ENCODE results near the gene RPS29.
A peak's percentile ranks its signal among the peaks of the same experiment; 100 is the strongest.
"Not testable (repeated sequence)": the region's sequence is repeated elsewhere in the genome, so short reads cannot be mapped to it uniquely, and the experiment has no call there.

The RPS29 gene
- total RNA-seq = 290 to 588 (median 318) reads per million in 3 experiments

DNA sequence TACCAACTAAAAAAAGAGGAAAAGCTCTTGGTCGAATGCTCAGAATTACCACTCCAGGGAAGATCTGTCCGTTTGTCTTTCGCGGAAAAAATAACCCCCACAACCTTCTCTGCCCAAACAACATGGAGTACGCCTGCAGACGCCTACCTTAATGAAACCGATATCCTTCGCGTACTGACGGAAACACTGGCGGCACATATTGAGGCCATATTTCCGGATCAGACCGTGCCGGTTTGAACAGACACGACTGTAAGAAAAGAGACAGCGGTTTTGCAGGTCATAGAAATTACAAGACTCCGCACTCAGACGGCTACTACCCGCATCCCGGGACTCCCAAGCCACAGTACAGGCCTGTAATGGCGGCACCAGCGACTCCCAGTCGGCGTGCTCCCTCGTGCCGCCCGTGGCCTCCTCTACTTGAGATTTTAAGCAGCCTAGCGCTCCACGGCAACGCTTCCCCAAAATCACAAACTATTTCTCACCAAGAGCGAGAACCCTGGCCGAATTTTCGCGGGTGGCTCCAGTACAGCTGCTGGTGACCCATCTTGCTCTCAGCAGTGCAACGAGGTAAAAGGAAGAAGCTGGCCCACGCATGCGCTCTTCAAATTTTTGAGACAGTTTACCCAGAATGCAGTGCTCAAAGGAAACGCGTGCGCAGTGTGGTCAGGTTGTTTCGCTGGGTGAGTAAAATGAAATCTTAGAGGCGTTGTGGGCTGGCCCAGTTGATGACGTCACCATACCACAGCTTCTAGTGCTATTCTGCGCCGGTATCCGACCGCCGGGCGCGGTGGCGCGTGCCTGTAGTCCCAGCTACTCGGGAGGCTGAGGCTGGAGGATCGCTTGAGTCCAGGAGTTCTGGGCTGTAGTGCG is at the start of gene RPS29:
Gene RPS29, minus strand, starts transcription at position 578 of the 870 bp plus-strand sequence. Its CDS starts 34 bp downstream, at position 544.
- peak; percentile 99 for DNase-seq

DNA sequence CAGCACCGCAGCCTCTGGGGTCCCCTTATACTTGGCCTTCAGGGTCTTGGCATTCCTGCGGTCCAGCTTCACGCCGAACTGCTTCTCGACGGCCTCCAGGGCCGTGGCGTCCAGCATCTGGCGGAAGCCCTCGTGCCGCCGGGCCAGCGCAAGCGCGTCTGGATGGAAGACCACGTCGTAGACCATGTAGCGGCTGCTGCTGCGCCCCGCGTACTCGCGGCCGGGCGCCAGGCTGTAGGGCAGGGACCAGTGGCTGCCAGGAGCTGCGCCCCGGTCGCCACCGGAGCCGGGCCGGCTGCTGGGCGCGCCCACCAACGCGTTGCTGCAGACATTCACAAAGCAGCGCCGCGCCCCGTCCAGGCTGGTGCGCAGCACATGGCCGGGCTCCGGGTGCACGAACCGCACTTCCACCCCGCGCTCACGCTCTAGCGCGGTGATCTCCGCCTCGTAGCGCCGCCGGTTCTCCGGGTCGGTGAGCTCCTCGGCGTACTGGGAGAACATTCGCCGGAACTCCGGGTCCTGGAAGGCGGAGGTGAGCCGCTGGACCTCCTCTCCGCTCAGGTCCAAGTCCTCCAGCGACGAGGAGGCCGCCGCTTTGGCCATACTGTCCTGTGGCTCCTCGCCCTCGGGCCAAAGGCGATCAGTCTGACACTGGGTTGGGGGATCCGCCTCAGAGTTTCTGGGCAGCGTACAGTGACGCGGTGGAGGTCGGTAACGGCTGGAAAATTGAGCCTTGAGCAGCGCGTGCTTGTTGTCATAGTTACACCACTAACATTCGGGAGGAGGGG is 48.6 kb upstream of the RPS29 start, which contains the start of gene DNAAF2:
Gene DNAAF2, minus strand, starts transcription at position 698 of the 788 bp plus-strand sequence. Its CDS starts 95 bp downstream, at position 603.
- DNase-seq = peak; percentile 81

DNA sequence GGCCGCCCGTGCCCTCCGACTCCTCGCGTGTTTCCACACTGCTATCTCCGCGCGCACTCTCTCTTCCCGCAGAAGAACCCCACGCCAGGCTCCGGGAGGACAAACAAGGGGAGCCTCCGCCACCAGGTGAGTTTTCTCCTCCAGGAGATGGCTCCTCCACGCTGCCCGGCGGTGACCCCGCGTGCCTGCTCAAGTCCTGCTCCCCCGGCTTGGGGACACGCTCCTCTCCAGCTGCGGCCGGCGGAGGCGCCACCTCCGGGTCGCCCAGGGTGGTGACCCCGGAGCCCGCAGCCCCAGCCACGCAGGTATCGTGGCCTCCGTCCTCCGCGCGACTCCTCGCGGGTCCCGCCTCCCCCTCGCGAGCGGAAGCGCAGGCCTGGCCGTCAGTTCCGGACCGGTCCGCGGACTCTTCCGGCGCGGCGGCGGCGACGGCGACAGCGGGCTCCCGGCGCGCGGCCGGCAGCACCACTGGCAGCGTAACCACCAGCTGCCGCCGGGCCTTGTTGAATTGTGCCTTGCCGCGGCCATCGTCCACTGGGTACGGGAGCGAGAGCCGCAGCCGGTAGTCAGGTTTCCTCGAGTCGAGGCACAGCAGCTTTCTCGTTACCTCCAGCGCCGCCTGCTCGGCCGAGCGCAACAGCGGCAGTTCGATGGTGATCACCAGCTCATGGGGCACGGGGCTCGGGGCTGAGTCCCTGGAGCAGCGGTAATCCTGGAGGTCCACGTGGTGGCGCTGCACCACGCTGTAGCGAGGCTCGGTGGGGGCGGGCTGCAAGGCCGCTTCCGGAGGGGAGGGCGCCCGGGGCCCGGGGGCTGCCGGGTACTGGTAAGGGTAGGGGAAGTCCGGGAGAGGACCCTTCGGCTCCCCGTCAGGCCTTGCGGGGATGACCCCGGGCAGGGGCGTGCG is 47.7 kb upstream of the RPS29 start:
- DNase-seq = peak; percentile 94

DNA sequence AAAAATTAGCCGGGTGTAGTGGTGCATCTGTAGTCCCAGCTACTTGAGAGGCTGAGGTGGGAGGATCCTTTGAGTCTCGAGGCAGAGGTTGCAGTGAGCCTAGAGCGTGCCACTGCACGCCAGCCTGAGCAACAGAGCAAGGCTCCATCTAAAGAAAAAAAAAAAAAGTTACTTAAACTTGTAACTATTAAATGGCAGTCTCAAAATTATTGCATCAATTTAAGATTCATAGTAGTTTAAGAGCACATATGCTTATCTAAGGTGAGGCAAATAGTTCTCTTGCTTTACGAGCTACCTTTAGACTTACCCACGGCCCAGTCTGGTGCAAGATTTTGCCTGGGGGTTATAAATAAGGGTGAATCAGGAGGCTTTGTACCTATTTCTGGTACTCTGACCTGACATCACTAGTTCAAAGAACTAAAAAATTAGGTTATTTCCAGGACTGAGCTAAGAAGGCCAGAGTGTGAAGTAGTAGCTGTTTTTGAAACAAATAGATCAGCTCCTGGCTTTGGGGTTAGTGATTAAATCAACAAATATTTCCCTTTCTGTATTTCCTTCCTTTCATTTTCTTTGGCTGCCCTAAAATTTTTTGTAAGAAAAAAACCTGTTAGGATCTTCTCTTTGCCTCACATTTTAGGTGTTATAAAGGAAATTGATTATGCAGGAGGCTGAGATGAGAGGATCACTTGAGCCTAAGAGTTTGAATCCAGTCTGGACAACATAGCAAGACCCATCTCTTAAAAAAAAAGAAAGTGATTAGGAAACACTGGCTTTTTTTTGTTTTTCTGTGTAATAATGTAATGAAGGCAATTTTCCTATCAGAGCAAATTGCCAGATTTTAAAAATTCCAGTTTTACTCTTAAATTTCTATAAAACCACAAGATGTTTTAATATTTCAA is 38.0 kb upstream of the RPS29 start:
- DNase-seq = peak; percentile 37

DNA sequence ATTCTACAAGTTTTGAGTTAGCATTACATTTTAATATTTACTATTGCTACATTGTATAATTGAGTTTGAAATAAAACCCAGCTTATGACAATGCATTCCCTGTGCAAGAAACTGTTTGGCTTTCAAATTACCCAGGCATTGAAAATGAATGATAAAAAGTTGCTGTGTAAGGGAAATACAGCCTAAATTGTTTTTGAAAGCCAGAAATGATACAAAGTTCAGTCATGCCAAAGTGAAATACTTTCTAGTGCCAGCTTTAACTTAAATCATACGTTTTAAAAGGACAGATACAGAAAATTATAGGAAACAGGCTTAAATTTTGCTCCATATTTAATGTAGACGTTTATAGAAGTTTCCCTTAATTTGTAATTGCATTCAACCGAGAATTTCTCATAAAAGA is 37.2 kb upstream of the RPS29 start:
- no peak for DNase-seq

DNA sequence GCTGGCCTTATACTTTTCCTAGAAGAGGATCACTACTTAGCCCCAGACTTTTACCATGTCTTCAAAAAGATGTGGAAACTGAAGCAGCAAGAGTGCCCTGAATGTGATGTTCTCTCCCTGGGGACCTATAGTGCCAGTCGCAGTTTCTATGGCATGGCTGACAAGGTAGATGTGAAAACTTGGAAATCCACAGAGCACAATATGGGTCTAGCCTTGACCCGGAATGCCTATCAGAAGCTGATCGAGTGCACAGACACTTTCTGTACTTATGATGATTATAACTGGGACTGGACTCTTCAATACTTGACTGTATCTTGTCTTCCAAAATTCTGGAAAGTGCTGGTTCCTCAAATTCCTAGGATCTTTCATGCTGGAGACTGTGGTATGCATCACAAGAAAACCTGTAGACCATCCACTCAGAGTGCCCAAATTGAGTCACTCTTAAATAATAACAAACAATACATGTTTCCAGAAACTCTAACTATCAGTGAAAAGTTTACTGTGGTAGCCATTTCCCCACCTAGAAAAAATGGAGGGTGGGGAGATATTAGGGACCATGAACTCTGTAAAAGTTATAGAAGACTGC is 35.9 kb upstream of the RPS29 start:
- no peak for DNase-seq

DNA sequence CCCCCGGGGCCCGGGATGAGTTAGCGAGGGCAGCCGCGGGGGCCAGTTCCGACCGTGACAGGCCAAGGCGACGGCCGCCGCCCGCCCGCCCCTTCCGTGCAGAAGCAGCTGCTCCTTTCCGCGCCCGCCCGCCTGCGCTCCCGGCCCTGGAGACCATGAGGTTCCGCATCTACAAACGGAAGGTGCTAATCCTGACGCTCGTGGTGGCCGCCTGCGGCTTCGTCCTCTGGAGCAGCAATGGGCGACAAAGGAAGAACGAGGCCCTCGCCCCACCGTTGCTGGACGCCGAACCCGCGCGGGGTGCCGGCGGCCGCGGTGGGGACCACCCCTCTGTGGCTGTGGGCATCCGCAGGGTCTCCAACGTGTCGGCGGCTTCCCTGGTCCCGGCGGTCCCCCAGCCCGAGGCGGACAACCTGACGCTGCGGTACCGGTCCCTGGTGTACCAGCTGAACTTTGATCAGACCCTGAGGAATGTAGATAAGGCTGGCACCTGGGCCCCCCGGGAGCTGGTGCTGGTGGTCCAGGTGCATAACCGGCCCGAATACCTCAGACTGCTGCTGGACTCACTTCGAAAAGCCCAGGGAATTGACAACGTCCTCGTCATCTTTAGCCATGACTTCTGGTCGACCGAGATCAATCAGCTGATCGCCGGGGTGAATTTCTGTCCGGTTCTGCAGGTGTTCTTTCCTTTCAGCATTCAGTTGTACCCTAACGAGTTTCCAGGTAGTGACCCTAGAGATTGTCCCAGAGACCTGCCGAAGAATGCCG is 35.1 kb upstream of the RPS29 start:
- no peak for DNase-seq

DNA sequence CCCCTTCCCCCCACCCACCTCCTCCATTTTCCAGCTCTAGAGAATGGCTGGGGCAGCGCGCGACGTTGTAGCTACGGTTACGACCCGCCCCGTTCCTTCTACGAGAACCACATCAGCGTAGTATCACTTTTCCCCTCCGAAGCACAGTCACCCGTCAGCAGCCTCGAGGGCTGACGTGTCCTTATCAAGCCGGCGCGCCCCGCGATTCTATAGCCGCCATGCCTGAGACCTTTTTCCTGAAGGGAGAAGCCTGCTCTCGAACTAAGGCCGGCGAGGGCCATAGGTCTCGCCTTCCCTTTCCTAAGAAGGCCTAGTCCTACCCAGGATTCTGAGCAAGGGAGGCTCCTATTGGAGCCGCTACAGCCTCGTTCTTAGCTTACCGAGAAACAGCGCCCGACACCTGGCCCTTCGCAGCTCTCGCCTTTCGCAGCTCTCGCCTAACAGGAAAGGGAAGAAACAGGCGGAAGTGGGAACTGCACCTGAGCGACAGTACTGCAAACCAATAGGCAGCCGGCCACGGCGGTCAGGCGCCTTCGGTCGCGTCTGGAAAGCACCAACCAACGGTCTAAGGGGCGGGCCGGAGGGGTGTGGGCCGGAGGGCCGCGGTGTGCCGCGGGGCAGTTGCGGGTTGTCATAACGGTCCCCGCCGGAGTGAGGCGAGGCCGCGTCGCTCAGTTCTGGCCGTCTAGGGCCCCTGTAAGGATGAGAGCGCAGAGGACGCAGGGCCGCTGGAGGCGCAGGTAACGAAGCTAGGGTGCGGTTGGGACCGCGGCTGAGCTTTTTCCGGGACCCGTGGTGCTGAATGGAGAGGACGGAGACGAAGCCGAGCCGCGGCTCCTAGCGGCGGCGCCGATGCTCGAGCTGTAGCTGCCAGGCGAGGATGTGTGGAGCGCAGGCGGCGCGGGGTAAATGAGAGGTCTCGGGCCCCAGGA is 34.3 kb upstream of the RPS29 start, which contains the start of the genes MGAT2 and RPL36AL:
Gene MGAT2, plus strand, starts transcription at position 618 of the 932 bp plus-strand sequence. CDS start 470 bp downstream, outside the sequence.
Gene RPL36AL, minus strand, starts transcription at position 445 of the 932 bp plus-strand sequence. CDS start 1,522 bp downstream, outside the sequence.
- DNase-seq = peak; percentile 96

DNA sequence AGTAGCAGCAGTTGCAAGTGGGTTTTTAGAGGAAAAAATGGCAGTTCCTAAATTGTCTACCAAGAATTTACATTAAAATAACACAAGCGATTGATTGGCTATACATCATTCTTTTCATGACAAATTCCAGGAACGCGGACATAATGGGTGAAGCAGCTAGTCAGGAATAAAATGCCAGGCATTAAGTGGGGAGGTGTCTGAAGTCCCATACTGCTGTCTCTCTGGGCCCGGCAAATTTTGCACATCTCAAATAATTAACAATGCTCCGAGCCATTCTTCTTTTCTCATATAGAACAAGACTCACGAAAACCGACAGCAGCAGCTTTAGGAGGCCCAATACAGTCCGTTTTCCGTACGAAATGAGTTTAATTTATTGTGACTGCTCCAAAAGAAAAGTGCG is 33.5 kb upstream of the RPS29 start:
- no peak for DNase-seq

DNA sequence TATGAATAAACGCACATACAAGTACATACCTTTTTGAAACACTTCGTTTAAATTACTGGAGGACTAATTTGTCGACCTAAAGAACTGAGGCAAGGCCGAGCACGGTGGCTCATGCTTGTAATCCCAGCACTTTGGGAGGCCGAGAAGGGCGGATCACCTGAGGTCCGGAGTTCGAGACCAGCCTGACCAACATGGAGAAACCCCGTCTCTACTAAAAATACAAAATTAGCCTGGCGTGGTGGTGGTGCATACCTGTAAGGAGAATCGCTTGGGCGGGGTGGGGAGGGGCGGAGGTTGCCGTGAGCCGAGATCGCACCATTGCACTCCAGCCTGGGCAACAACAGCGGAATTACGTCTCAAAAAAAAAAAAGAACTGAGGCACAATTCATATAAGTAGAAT is 33.1 kb upstream of the RPS29 start:
- not testable (repeated sequence) for DNase-seq

DNA sequence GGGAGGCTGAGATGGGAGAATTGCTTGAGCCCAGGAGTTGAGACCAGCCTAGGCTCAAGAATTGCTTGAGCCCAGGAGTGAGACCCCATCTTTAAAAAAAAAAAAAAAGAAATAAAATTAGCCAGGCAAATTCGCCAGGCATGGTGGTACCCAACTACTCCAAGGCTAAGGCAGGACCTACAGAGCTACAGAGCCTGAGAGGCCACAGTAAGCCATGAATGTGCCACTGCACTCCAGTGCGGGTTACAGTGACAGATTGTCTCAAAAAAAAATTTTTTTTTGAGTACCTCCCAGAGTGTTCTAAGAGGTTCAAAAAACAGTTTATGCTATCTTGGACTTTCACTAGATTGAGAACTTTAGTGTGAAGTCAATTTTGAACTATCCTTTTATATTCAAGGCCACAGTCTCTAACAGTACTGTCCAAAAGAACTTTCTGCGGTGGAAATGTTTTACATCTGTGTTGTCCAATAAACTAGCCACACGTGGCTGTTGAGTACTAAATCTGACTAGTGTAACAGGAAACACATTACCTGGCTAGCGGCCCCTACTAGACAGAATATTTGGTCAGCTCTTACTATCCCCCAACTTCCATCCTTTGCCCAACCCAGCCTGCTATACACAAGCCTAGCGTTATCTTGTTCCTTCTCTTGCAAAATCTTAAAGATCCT is 31.8 kb upstream of the RPS29 start:
- no peak for DNase-seq

DNA sequence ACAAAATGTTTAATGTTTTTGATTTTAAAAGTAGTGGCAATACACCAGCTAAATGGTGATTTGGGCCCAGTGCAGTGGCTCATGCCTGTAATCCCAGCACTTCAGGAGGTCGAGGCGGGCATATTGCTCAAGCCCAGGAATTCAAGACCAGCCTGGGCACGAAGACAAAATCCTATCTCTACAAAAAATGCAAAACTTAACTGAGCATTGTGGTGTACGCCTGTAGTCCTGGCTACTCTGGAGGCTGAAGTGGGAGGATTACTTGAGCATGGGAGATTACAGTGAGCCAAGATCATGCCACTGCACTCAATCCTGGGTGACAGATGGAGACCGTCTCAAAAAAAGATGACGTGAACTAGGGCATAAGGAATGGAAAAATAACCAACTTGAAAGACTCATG is 29.6 kb upstream of the RPS29 start:
- no peak for DNase-seq

DNA sequence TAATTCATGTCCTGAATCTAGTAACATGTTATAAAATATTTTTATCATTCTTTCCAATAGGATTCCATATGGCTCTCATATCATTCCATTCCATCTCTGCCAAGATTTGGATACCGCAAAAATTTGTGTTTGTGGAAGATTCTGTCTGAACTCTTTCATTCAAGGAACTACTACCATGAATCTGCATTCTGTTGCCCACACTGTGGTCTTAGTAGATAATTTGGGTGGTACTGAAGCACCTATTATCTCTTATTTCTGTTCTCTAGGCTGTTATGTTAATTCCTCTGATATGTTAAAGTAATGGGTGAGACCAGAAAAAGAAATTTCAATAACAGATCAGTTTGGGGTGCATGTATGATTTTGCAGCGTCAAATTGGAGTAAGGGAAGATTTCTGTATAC is 28.0 kb upstream of the RPS29 start:
- DNase-seq = no peak

DNA sequence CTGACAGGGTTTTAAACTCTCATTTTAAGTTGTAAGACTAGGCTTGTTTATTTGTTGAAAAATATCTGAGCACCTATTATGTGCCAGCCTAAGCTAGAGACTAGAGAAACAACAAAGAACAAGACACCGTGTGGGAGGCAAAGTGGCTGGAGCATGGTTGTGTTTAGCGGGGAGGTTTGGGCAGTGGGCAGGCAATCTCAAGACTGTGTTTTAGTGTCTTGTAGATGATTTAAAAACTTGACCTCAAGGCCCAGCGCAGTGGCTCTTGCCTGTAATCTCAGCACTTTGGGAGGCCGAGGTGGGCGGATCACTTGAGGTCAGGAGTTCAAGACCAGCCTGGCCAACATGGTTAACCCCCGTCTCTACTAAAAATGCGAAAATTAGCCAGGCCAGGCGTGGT is 26.5 kb upstream of the RPS29 start:
- DNase-seq = no peak

DNA sequence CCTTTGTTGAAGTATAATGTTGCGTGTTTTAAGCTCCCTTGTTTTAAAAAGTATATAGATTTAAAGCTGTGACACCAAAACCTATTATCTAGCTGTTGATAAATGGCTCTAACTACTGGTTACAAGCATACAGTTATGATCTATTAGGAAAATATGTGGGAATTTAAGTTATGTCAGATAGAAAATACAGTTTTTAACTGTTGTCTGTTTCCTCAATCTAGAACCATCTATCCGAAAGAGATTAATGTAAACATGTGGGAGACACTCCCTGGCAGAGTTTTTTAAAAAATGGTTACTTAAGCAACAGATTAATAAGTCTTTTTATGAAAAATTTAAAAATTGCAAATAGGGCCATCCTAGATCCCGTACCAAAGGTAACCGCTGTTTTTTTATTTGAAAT is 26.1 kb upstream of the RPS29 start:
- DNase-seq = no peak

DNA sequence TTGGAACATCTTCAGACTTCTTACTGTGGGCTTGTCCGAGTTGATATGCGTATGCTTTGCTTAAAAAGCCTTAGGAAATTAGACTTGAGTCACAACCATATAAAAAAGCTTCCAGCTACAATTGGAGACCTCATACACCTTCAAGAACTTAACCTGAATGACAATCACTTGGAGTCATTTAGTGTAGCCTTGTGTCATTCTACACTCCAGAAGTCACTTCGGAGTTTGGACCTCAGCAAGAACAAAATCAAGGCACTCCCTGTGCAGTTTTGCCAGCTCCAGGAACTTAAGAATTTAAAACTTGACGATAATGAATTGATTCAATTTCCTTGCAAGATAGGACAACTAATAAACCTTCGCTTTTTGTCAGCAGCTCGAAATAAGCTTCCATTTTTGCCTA is 21.4 kb upstream of the RPS29 start:
- no peak for DNase-seq

DNA sequence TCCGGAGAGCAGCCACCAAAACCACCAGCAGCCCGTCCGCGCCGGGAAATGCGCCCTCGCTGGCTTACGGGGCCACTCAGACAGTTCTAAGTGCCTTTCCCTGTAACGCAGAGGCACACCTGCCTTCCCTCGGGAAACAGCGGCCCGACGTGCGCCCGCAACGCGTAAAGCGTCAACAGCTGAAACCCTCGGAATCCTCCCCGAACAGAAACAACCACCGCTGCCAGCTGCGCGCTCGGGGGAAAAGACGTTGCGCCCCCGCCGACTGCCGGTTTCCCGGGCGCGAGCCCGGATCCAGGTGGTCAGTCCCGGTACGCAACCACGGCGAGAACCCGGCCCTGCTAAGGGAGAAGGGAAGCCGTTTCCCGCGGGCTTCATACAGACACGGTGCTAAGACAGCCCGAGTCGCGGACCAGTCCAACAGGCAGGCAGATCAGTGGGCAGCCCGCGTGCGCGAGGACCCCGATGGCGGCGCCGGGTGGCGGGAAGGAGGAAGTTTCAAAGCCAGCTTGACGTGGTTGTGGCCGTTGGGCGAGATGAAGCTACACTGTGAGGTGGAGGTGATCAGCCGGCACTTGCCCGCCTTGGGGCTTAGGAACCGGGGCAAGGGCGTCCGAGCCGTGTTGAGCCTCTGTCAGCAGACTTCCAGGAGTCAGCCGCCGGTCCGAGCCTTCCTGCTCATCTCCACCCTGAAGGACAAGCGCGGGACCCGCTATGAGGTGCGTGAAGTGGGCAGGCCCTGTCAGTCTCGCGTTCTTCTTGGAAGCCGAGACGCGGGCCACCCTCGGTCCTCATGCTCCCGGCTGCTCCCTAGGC is 12.5 kb upstream of the RPS29 start, which contains the start of gene LRR1:
Gene LRR1, plus strand, starts transcription at position 456 of the 816 bp plus-strand sequence. Its CDS starts 81 bp downstream, at position 537.
- peak; percentile 86 for DNase-seq
